Osteoblast (primary cell): ENCODE results near the gene PIP5K1C. TPM values are rescaled to one million over a fixed set of nuclear protein-coding genes. Genes with fewer than 3 reads are reported as not detected.

Experiments
- DNase-seq: peaks from one replicate; pipeline ENCODE4 v3.0.0; 2011; ENCODE audit warnings: low spot score, mixed read lengths; ENCODE audit not compliant: insufficient read length; ENCODE audit errors: missing footprints
- H2AFZ ChIP-seq: 2 replicates; pipeline ENCODE4 v1.6.0; 2011; ENCODE audit warnings: mild to moderate bottlenecking, low read length
- H3K27ac ChIP-seq: 2 replicates; pipeline ENCODE4 v1.5.1; 2011; ENCODE audit warnings: mild to moderate bottlenecking, low read depth, low read length, moderate library complexity
- H3K27me3 ChIP-seq: 2 replicates; pipeline ENCODE4 v1.6.0; 2012; ENCODE audit warnings: mild to moderate bottlenecking, control low read depth, inconsistent platforms, low read length, moderate library complexity; ENCODE audit not compliant: insufficient read depth
- H3K36me3 ChIP-seq: 2 replicates; pipeline ENCODE4 v1.5.1; 2011; ENCODE audit warnings: mild to moderate bottlenecking, low read length, control low read depth, moderate library complexity; ENCODE audit not compliant: insufficient read depth
- H3K4me1 ChIP-seq: 2 replicates; pipeline ENCODE4 v1.5.1; 2011; ENCODE audit warnings: mild to moderate bottlenecking, low read length, control low read depth, moderate library complexity; ENCODE audit not compliant: insufficient read depth
- H3K4me2 ChIP-seq: 2 replicates; pipeline ENCODE4 v1.6.0; 2011; ENCODE audit warnings: mild to moderate bottlenecking, low read length; ENCODE audit not compliant: insufficient read depth
- H3K4me3 ChIP-seq: fragments of 200-600 bp; sonication (generic); 3 replicates; pipeline ENCODE4 v1.5.1; 2012; ENCODE audit warnings: mild to moderate bottlenecking, low read length, inconsistent platforms; ENCODE audit not compliant: insufficient read depth
- H3K79me2 ChIP-seq: 2 replicates; pipeline ENCODE4 v1.6.0; 2012; ENCODE audit warnings: mild to moderate bottlenecking, low read length, control low read depth, inconsistent platforms; ENCODE audit not compliant: insufficient read depth
- H3K9me3 ChIP-seq: 2 replicates; pipeline ENCODE4 v1.5.1; 2011; ENCODE audit warnings: low read depth, low read length, control low read depth
- H4K20me1 ChIP-seq: 2 replicates; pipeline ENCODE4 v1.6.0; 2012; ENCODE audit warnings: mild to moderate bottlenecking, low read length, control low read depth; ENCODE audit not compliant: insufficient read depth
- CTCF ChIP-seq: IDR thresholded peaks from 2 replicates; pipeline ENCODE4 v1.5.1; 2011; ENCODE audit warnings: mild to moderate bottlenecking, low read depth, low read length, moderate library complexity; ENCODE audit errors: extremely low read depth
- total RNA-seq: library from RNA; depleted of rRNA; stranded (reverse); fragments of >200 nt; gene quantifications from 2 replicates; pipeline ENCODE4 v1.2.3, GENCODE V29; 2012

PIP5K1C gene
- total RNA-seq, 1 donor, result 30.4 TPM

- no peaks in the 10 kb centered on the region for H3K9me3 ChIP-seq
- H3K27me3 ChIP-seq, result no peaks in the 10 kb centered on the region
- H3K4me2 ChIP-seq, result no peak overlapping the region
- H3K36me3 ChIP-seq, result peaks cover 24% of the 10 kb centered on the region
- H3K79me2 ChIP-seq, result no peaks in the 10 kb centered on the region
- H3K4me1 ChIP-seq, result peaks cover 5% of the 10 kb centered on the region
- no peak for DNase-seq
- H4K20me1 ChIP-seq, result peaks cover 6% of the 10 kb centered on the region
- H3K4me3 ChIP-seq, result no peak overlapping the region
- TF ChIP-seq CTCF, result no peak
- no peak overlapping the region for H3K27ac ChIP-seq
- no peak overlapping the region for H2AFZ ChIP-seq
Observed at GRCh38 chr19:3656747-3657394, 43.4 kb downstream of the PIP5K1C start.

GRCh38 chr19:3656073-3656746 is 44.1 kb downstream of the PIP5K1C start:
- no peaks in the 10 kb centered on the region for H3K27me3 ChIP-seq
- peak overlapping the region; percentile 67 for H3K27ac ChIP-seq
- no peak overlapping the region for H3K4me2 ChIP-seq
- peaks cover 23% of the 10 kb centered on the region for H3K36me3 ChIP-seq
- TF ChIP-seq CTCF, result no peak
- peaks cover 5% of the 10 kb centered on the region for H3K4me1 ChIP-seq
- H3K79me2 ChIP-seq, result no peaks in the 10 kb centered on the region
- peaks cover 4% of the 10 kb centered on the region for H4K20me1 ChIP-seq
- H3K4me3 ChIP-seq, result no peak overlapping the region
- no peak overlapping the region for H2AFZ ChIP-seq
- no peaks in the 10 kb centered on the region for H3K9me3 ChIP-seq
- no peak for DNase-seq

GRCh38 chr19:3655402-3656072 is 44.7 kb downstream of the PIP5K1C start:
- no peak for TF ChIP-seq CTCF
- no peaks in the 10 kb centered on the region for H3K9me3 ChIP-seq
- H2AFZ ChIP-seq, result peak overlapping the region; percentile 66
- no peaks in the 10 kb centered on the region for H3K79me2 ChIP-seq
- peak; percentile 100 for DNase-seq
- peak overlapping the region; percentile 67 for H3K27ac ChIP-seq
- peaks cover 5% of the 10 kb centered on the region for H3K4me1 ChIP-seq
- peaks cover 4% of the 10 kb centered on the region for H4K20me1 ChIP-seq
- H3K4me3 ChIP-seq, result no peak overlapping the region
- H3K36me3 ChIP-seq, result peaks cover 20% of the 10 kb centered on the region
- H3K4me2 ChIP-seq, result no peak overlapping the region
- no peaks in the 10 kb centered on the region for H3K27me3 ChIP-seq

- Histone ChIP-seq H3K4me3 (no peak overlapping the region), H4K20me1 (peaks cover 4% of the 10 kb centered on the region), H2AFZ (no peak overlapping the region), H3K9me3 (no peaks in the 10 kb centered on the region), H3K27me3 (no peaks in the 10 kb centered on the region), H3K36me3 (peaks cover 17% of the 10 kb centered on the region), H3K4me1 (peaks cover 5% of the 10 kb centered on the region), H3K79me2 (no peaks in the 10 kb centered on the region), H3K4me2 (no peak overlapping the region), H3K27ac (no peak overlapping the region)
- DNase-seq, result no peak
- TF ChIP-seq CTCF, result peak; percentile 12
Observed at GRCh38 chr19:3653865-3654513, 46.3 kb downstream of the PIP5K1C start.
